Measurements from ENCODE around the gene CLIC4.

Gene CLIC4

DNA sequence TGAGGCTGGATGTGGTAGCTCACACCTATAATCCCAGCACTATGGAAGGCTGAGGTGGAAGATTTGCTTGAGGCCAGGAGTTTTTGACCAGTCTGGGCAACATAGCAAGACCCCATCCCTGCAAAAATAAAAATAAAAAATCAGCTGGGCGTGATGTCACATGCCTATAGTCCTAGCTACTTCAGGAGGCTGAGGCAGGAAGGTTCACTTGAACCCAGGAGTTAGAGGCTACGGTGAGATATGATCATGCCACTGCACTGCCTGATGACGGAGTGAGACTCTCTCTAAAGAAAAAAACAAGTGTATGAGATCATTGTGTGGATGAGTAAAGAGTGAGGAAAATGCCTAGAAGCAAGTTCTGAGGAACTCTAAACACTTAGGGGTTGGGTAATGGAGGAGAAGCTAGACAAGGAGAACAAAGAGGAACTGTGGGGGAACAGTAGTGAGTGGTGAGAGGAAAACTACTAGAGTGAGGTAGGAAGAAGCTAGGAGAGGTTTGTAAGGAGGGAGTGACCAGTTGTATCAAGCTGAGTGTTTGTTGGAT is 17.0 kb downstream of the CLIC4 start:
- no peak overlapping the region for H3K4me3 ChIP-seq (ENCODE audit: low read length)
- DNase-seq (ENCODE audit: low read depth) = peak; percentile 87
- TF ChIP-seq, protein P1, sequence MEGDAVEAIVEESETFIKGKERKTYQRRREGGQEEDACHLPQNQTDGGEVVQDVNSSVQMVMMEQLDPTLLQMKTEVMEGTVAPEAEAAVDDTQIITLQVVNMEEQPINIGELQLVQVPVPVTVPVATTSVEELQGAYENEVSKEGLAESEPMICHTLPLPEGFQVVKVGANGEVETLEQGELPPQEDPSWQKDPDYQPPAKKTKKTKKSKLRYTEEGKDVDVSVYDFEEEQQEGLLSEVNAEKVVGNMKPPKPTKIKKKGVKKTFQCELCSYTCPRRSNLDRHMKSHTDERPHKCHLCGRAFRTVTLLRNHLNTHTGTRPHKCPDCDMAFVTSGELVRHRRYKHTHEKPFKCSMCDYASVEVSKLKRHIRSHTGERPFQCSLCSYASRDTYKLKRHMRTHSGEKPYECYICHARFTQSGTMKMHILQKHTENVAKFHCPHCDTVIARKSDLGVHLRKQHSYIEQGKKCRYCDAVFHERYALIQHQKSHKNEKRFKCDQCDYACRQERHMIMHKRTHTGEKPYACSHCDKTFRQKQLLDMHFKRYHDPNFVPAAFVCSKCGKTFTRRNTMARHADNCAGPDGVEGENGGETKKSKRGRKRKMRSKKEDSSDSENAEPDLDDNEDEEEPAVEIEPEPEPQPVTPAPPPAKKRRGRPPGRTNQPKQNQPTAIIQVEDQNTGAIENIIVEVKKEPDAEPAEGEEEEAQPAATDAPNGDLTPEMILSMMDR (IDR thresholded peaks at IDR 0.05; ENCODE audit: insufficient read depth, low read depth, low read length, missing control alignments) = no peak

GRCh38 chr1:24763671-24764070 is 18.4 kb downstream of the CLIC4 start:
- no peak for DNase-seq (ENCODE audit: low read depth)
- TF ChIP-seq, protein P1 (IDR thresholded peaks at IDR 0.05; ENCODE audit: insufficient read depth, low read depth, low read length, missing control alignments) = no peak
- H3K4me3 ChIP-seq (ENCODE audit: low read length) = no peak overlapping the region

DNA sequence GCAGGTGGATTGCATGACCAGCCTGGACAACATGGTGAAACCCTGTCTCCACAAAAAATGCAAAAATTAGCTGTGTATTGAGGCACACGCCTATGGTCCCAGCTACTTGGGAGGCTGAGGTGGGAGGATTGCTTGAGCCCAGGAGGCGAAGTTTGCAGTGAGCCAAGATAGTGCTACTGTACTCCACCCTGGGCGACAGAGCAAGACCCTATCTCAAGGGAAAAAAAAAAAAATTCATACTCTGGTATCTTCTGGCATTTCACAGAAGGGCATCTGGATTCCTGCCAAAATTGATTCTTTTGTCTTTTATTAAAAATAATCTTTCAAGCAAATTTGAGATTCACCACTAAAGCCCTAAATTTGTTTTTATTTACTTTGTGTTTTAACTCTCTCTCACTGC is 19.2 kb downstream of the CLIC4 start:
- H3K4me3 ChIP-seq (ENCODE audit: low read length) = no peak overlapping the region
- TF ChIP-seq, protein P1 (IDR thresholded peaks at IDR 0.05; ENCODE audit: insufficient read depth, low read depth, low read length, missing control alignments) = no peak
- no peak for DNase-seq (ENCODE audit: low read depth)

DNA sequence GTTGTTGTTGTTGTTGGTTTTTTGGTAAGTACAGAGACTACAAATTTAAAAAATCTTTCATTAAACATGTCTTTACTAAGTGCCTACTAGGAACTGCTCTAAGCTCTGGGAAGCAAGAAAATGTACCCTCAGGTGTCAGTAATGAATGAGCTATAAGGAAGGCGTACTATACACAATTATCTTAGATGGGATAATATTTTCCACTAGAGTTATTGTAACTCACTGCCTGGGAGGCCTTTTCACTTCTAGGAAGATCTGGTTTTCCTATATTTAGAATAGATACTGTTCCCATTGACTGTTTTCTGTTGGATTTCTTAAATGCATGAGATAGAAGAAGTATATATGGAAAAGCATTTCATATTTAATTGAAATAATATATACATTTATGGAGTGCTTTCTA is 19.6 kb downstream of the CLIC4 start:
- TF ChIP-seq, protein P1 (IDR thresholded peaks at IDR 0.05; ENCODE audit: insufficient read depth, low read depth, low read length, missing control alignments) = no peak
- DNase-seq (ENCODE audit: low read depth) = no peak
- no peak overlapping the region for H3K4me3 ChIP-seq (ENCODE audit: low read length)

- DNase-seq (ENCODE audit: low read depth) = no peak
- no peak overlapping the region for H3K4me3 ChIP-seq (ENCODE audit: low read length)
- TF ChIP-seq, protein P1 (IDR thresholded peaks at IDR 0.05; ENCODE audit: insufficient read depth, low read depth, low read length, missing control alignments) = no peak
Measured at GRCh38 chr1:24765308-24765988, 20.2 kb downstream of the CLIC4 start.

GRCh38 chr1:24767351-24767750 is 22.1 kb downstream of the CLIC4 start:
- TF ChIP-seq, protein P1 (IDR thresholded peaks at IDR 0.05; ENCODE audit: insufficient read depth, low read depth, low read length, missing control alignments) = no peak
- DNase-seq (ENCODE audit: low read depth) = no peak
- H3K4me3 ChIP-seq (ENCODE audit: low read length) = no peak overlapping the region
